Activated naive CD4-positive, alpha-beta T cell treated with anti-CD3 and anti-CD28 coated beads, Interleukin-2, amount 10 ng/mL, durations not matched to agents 7 days and 5 days (primary cell): ENCODE results near the gene PNMA1.

Source experiments
- CTCF ChIA-PET: fragments of 350-600 bp; sonication (Branson Sonifier 250); formaldehyde crosslinking; loops from one replicate; lab custom pipeline; 2021; ENCODE audit warnings: antibody characterized with exemption; lab: Charles Lee
- DNase-seq: peaks from one replicate; pipeline ENCODE4 v3.0.0-alpha.2; 2020
- H3K27ac Mint-ChIP-seq: one replicate; pipeline ENCODE4 v1.8.0; 2021; ENCODE audit warnings: mild to moderate bottlenecking, moderate library complexity, mixed read lengths
- H3K27me3 Mint-ChIP-seq: one replicate; pipeline ENCODE4 v1.8.0; 2021; ENCODE audit warnings: mild to moderate bottlenecking, mixed read lengths
- H3K36me3 Mint-ChIP-seq: one replicate; pipeline ENCODE4 v1.8.0; 2021; ENCODE audit warnings: mixed read lengths
- H3K4me1 Mint-ChIP-seq: one replicate; pipeline ENCODE4 v1.8.0; 2021; ENCODE audit warnings: mixed read lengths
- H3K4me3 Mint-ChIP-seq: one replicate; pipeline ENCODE4 v1.8.0; 2021; ENCODE audit warnings: mild to moderate bottlenecking, moderate library complexity, mixed read lengths
- H3K9me3 Mint-ChIP-seq: one replicate; pipeline ENCODE4 v1.8.0; 2021; ENCODE audit warnings: mixed read lengths

Gene PNMA1

DNA sequence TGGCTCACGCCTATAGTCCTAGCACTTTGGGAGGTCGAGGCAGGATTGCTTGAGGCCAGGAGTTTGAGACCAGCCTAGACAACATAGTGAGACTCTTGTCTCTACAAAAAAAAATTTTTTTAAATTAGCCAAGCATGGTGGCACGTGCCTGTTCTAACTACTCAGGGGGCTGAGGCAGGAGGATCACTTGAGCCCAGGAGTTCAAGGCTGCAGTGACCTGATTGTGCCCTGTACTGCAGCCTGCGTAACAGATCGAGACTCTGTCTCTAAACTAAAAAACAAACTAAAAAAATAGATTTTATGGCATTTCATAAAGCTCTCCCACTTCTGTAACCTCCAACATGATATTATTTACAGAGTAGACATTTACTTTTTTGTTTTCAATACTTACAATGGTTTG, 29.6 kb downstream of the PNMA1 start:
- Mint-ChIP-seq H3K36me3 (no peaks in the 10 kb centered on the region), H3K4me1 (no peaks in the 10 kb centered on the region), H3K27me3 (no peaks in the 10 kb centered on the region), H3K4me3 (no peak overlapping the region), H3K9me3 (no peaks in the 10 kb centered on the region), H3K27ac (no peak overlapping the region)
- no peak for DNase-seq
- CTCF ChIA-PET: interaction anchor here (1.0 kb wide), 1 partner anchor 9 kb away, joined by 3 read pairs; no protein-coding TSS in a partner anchor

DNA sequence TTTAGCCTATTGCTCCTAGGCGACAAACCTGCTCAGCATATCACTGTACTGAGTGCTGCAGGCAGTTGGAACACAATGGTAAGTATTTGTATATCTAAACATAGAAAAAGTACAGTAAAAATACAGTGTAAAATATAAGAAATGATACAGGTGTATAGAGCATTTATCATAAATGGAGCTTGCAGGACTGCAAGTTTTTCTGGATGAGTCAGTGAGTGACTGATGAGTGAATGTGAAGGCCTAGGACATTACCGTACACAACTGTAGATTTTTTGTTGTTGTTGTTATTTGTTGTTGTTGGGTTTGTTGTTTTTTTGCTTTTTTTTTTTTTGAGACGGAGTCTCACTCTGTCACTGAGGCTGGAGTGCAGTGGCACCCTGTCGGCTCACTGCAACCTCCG, 33.4 kb downstream of the PNMA1 start:
- no peaks in the 10 kb centered on the region for H3K4me1 Mint-ChIP-seq
- no peaks in the 10 kb centered on the region for H3K36me3 Mint-ChIP-seq
- no peak overlapping the region for H3K4me3 Mint-ChIP-seq
- no peaks in the 10 kb centered on the region for H3K27me3 Mint-ChIP-seq
- no peak for DNase-seq
- H3K27ac Mint-ChIP-seq: no peak overlapping the region
- no peaks in the 10 kb centered on the region for H3K9me3 Mint-ChIP-seq
- CTCF ChIA-PET: no interaction called here

DNA sequence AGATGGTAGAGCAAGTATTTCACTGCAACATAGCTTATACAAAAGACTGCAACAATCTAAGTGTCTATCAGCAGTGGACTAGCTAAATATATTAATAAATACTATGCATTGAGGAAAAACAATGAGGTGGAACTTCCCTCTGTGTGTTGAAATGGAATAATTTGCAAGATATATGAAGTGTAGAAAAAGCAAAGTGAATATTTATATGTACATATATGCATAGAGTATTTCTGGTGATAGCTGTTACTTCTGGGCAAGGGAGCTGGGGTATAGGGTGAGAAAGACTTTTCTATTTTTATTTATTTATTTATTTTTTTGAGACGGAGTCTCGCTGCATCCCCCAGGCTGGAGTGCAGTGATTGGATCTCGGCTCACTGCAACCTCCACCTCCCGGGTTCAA, 35.5 kb downstream of the PNMA1 start:
- no peak for DNase-seq
- CTCF ChIA-PET: no interaction called here
- Mint-ChIP-seq H3K36me3 (no peaks in the 10 kb centered on the region), H3K9me3 (no peaks in the 10 kb centered on the region), H3K4me3 (no peak overlapping the region), H3K4me1 (no peaks in the 10 kb centered on the region), H3K27me3 (no peaks in the 10 kb centered on the region), H3K27ac (no peak overlapping the region)

DNA sequence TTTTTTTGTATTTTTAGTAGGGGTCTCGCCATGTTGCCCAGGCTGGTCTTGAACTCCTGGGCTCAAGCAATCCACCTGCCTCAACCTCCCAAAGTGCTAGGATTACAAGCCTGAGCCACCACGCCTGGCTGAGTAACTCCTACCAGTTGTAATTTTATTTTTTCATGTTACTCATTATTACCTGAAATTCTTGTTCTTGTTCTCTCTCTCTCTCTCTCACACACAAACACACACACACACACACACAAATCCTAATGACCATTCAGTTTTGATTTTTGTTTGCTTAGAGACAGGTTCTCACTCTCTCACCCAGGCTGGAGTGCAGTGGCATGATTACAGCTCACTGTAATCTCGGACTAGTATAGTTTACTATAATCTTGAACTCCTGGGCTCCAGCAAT, 39.2 kb downstream of the PNMA1 start:
- Mint-ChIP-seq H3K36me3 (no peaks in the 10 kb centered on the region), H3K4me1 (no peaks in the 10 kb centered on the region), H3K4me3 (no peak overlapping the region), H3K9me3 (no peaks in the 10 kb centered on the region), H3K27me3 (no peaks in the 10 kb centered on the region), H3K27ac (no peak overlapping the region)
- no peak for DNase-seq
- CTCF ChIA-PET: interaction anchor here (1.2 kb wide), 1 partner anchor 8 kb away, joined by 3 read pairs; no protein-coding TSS in a partner anchor

DNA sequence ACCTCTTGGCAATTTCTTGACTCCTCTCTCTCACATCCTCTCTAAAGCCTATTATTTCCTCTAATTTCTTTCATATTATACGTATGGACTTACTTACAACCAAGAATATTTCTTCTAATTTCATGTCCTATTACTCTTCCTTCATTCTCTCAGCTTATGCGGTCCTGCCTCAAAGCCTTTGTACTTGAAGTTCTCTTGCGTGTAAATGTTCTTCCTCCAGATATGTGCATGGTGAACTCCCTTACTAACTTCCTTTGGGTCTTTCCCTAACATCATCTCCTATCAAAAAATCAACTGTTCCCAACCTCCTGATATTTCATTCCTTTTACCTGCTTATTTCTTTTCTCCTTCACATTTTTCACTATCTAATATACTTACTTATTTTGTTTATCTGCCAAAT, 46.3 kb downstream of the PNMA1 start:
- Mint-ChIP-seq H3K36me3 (no peaks in the 10 kb centered on the region), H3K4me1 (no peaks in the 10 kb centered on the region), H3K4me3 (no peak overlapping the region), H3K27me3 (no peaks in the 10 kb centered on the region), H3K9me3 (no peaks in the 10 kb centered on the region), H3K27ac (no peak overlapping the region)
- CTCF ChIA-PET: interaction anchor here (0.8 kb wide), 1 partner anchor 19 kb away, joined by 3 read pairs; no protein-coding TSS in a partner anchor
- DNase-seq: no peak

DNA sequence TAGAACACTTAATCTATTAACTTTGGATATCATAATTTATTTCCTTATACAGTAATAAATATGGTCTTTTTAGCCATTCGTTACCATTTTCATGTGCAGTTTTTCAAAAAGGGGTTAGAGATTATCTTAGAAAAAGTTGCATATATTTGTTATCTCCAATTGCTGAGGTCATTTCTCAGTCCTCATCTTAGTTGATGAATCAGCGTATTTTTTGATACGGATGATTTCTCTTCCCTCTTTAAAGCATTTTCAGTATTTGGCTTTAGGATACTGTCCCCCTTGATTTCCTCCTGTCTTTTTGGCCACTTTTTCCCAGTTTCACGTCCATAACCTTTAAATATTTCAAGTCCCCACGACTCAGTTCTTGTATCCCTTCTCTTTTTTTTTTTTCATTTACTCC, 47.6 kb downstream of the PNMA1 start:
- DNase-seq: no peak
- CTCF ChIA-PET: no interaction called here

GRCh38 chr14:73665130-73665529, 49.1 kb downstream of the PNMA1 start:
- no peaks in the 10 kb centered on the region for H3K9me3 Mint-ChIP-seq
- no peak overlapping the region for H3K4me3 Mint-ChIP-seq
- H3K36me3 Mint-ChIP-seq: no peaks in the 10 kb centered on the region
- CTCF ChIA-PET: no interaction called here
- H3K27ac Mint-ChIP-seq: no peak overlapping the region
- H3K27me3 Mint-ChIP-seq: no peaks in the 10 kb centered on the region
- no peak for DNase-seq
- no peaks in the 10 kb centered on the region for H3K4me1 Mint-ChIP-seq

More for the DNA sequence above, 47.6 kb downstream of the PNMA1 start:
- no peaks in the 10 kb centered on the region for H3K36me3 Mint-ChIP-seq
- H3K4me3 Mint-ChIP-seq: no peak overlapping the region
- H3K9me3 Mint-ChIP-seq: no peaks in the 10 kb centered on the region
- H3K27ac Mint-ChIP-seq: no peak overlapping the region
- H3K27me3 Mint-ChIP-seq: no peaks in the 10 kb centered on the region
- no peaks in the 10 kb centered on the region for H3K4me1 Mint-ChIP-seq

DNA sequence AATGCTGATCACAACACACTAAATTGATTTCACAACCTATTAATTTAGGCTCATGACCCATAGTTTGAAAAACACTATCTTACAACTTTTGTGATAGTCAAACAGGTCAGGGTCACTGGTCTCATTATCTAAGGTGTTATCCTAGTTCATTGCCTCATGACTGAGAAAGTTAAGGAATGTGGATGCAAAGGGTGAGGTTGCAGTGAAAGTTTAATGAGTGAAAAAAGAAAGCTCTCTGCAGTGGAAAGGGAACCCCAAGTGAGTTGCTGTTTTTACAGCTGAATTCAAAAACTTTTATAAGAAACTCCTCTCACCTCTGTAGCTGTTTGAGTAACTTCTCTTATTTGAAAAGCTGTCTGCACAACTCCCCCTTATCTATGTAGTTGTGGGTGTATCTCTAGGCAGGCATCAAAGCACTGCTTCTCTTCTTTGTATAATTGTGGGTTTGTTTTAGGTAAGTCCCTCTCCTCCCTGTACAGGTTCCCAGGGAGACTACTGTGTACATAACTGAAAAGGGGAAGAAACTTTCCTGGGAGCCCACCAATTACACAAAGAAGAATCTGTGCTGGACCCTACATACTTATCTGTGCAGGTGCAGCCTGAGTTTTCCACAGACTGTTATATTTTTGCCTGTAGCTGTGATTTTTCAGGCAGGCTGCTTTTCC, 50.5 kb downstream of the PNMA1 start:
- no peaks in the 10 kb centered on the region for H3K27me3 Mint-ChIP-seq
- CTCF ChIA-PET: no interaction called here
- no peaks in the 10 kb centered on the region for H3K9me3 Mint-ChIP-seq

DNA sequence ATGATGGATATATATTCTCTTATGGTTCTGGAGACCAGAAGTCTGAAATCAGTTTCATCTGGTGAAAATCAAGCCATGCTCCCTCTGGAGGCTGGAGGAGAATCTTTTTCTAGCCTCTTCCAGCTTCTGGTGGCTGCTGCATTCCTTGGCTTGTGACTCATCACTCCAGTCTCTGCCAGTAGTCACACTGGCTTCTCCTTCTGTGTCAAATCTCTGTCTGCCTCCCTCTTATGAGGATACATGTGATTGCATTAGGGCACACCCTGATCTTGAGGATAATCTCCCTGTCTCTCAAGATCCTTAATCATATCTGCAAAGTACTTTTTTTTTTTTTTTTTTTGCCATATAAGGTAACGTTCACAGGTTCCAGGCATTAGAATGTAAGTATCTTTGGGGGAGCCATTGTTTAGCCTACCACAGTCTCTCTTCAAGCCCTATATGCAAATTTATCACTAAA, 51.7 kb downstream of the PNMA1 start:
- Mint-ChIP-seq H3K27ac (no peak overlapping the region), H3K9me3 (no peaks in the 10 kb centered on the region), H3K4me1 (peaks cover 2% of the 10 kb centered on the region), H3K4me3 (no peak overlapping the region), H3K27me3 (no peaks in the 10 kb centered on the region), H3K36me3 (no peaks in the 10 kb centered on the region)
- CTCF ChIA-PET: interaction anchor here (0.6 kb wide), 1 partner anchor 143 kb away, joined by 3 read pairs; no protein-coding TSS in a partner anchor
- DNase-seq: no peak

More for the DNA sequence above, 50.5 kb downstream of the PNMA1 start:
- Mint-ChIP-seq H3K36me3 (no peaks in the 10 kb centered on the region), H3K4me1 (no peaks in the 10 kb centered on the region), H3K27ac (no peak overlapping the region), H3K4me3 (no peak overlapping the region)
- DNase-seq: no peak

DNA sequence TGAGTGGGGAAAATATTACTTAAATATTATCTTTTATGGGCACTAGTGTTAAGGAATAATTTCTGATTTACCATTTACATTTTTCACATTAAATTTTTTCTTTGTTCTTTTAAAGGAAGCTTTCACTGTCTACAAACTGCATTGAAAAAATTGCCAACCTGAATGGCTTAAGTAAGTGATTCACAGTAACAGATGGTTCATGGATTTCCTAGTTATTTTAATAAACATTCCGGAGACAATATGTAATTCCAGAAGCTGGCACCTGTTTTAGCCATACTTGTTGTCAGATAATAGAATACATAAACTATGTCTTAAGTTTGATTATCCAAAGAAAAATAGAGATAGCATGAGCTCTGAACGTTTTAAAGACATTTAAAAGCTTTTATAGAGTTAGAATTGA, 52.3 kb downstream of the PNMA1 start:
- Mint-ChIP-seq H3K4me3 (no peak overlapping the region), H3K27ac (no peak overlapping the region), H3K36me3 (no peaks in the 10 kb centered on the region), H3K9me3 (no peaks in the 10 kb centered on the region), H3K4me1 (peaks cover 2% of the 10 kb centered on the region), H3K27me3 (no peaks in the 10 kb centered on the region)
- DNase-seq: no peak
- CTCF ChIA-PET: no interaction called here
